NCI-H1417 (cell line): ENCODE measurements around the gene TARS3.

ENCODE experiments used
- DNase-seq, 3 experiments: peaks; one replicate each; lab custom pipeline; 2025; lab: John Stamatoyannopoulos, UW

TARS3 gene

GRCh38 chr15:101621961-101622360 is 102.3 kb downstream of the TARS3 start:
- no peak for DNase-seq

- no peak for DNase-seq
These were observed 103.6 kb downstream of the TARS3 start for GRCh38 chr15:101620671-101621070.

GRCh38 chr15:101619615-101619865 is 104.7 kb downstream of the TARS3 start:
- DNase-seq: no peak

- DNase-seq: no peak
These were observed 105.2 kb downstream of the TARS3 start for GRCh38 chr15:101618851-101619614.

GRCh38 chr15:101618076-101618475 is 106.2 kb downstream of the TARS3 start:
- DNase-seq: no peak

- no peak for DNase-seq
These were observed 106.8 kb downstream of the TARS3 start for GRCh38 chr15:101617390-101617965.

- peak; percentile 31 to 67 (median 56) for DNase-seq
These were observed 108.1 kb downstream of the TARS3 start for GRCh38 chr15:101615986-101616848.

- no peak for DNase-seq
These were observed 108.8 kb downstream of the TARS3 start for GRCh38 chr15:101615414-101615985.

GRCh38 chr15:101614761-101615160 is 109.5 kb downstream of the TARS3 start:
- DNase-seq: no peak

GRCh38 chr15:101614001-101614585 is 110.2 kb downstream of the TARS3 start:
- DNase-seq: no peak

GRCh38 chr15:101613130-101614000 is 110.9 kb downstream of the TARS3 start:
- DNase-seq: peak; percentile 70 to 91 (median 91)

GRCh38 chr15:101612676-101613075 is 111.6 kb downstream of the TARS3 start:
- DNase-seq: no peak

- no peak for DNase-seq
These were observed 112.5 kb downstream of the TARS3 start for GRCh38 chr15:101611580-101612299.

GRCh38 chr15:101611007-101611406 is 113.3 kb downstream of the TARS3 start:
- no peak for DNase-seq

- DNase-seq: no peak
These were observed 113.7 kb downstream of the TARS3 start for GRCh38 chr15:101610611-101611000.

GRCh38 chr15:101609742-101610610 is 114.3 kb downstream of the TARS3 start:
- DNase-seq: no peak

GRCh38 chr15:101608201-101608600 is 116.1 kb downstream of the TARS3 start:
- DNase-seq: peak in 1 of 3 experiments; percentile 12

- DNase-seq: no peak
These were observed 117.2 kb downstream of the TARS3 start for GRCh38 chr15:101607108-101607507.

- DNase-seq: no peak
These were observed 120.0 kb downstream of the TARS3 start for GRCh38 chr15:101604124-101604874.
